ENCODE results near the gene ITPR3.

The ITPR3 gene
- 136 to 325 reads per million in 2 experiments for total RNA-seq

DNA sequence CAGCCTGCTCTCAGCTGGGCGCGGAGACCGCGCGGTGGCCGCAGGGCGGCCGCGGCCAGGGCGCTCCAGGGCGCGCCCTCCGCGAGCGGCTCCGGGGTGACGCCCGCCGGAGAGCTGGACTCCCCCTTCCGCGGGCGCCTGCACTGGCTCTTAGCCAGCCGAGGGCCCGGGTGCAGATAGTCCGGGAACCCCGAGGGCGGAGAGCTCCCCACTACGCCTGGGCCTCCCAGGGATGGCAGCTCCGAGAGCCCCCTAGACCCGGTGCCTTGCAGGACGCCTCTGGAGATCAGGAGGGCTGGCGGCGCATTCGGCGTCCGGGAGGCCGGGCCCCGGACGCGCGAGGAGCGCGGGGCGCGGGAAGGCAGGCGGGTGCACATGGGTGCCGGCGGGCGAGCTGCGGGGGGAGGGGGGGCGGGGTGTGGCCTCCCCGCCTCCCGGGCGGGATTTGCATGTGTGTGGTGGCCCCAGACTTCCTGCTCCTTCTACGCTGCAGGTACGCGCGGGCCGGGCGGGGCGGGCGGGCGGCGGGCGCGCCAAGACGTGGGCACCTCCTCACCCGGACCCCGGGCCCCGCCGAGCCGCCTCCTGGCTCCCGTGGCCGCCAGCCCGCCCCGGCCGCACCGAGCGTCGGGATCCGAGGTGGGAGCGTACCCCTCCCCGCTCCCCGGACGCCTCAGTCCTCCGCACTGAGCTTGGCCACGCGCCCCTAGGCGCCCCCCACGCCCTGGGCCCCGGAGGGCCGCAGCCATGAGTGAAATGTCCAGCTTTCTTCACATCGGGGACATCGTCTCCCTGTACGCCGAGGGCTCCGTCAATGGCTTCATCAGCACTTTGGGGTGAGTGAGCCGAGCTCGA lies at the start of gene ITPR3:
Gene ITPR3, plus strand, starts transcription at position 467 of the 855 bp plus-strand sequence. Its CDS starts 281 bp downstream, at position 748.
- DNase-seq (ENCODE audit: low read depth) = peak; percentile 69

DNA sequence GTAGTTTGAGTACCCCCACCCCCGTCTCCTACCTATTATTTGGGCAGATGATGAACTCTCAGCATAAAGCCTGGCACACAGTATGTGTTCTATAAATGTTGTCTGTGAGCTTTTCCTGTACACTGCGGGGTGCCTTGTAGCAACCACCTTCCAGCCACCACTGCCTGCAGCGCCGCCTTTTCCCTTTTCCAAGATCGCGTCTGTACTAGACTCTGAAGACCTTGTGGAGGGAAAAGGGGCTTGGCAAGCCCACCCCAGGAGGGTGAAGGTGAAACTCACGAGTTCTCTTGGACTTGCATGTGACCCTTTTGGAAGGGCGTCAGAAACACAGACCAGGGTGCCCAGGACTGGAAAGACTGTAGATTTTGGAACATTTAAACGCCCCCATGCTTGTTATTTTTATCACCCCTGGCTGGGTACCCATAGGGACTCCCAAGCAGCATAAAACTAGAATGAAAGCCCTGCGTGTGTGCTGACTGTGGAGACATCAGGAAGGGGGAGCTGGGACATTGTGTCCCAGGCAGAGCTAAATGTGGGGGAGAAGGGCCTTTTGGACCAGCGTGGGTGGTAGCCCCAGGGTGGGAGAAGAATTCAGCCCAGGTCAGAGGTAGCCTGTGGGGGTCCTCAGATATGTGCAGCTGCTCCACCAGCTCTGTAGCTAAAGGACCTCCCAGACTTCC lies 49.3 kb upstream of the ITPR3 start:
- no peak for DNase-seq (ENCODE audit: low read depth)

DNA sequence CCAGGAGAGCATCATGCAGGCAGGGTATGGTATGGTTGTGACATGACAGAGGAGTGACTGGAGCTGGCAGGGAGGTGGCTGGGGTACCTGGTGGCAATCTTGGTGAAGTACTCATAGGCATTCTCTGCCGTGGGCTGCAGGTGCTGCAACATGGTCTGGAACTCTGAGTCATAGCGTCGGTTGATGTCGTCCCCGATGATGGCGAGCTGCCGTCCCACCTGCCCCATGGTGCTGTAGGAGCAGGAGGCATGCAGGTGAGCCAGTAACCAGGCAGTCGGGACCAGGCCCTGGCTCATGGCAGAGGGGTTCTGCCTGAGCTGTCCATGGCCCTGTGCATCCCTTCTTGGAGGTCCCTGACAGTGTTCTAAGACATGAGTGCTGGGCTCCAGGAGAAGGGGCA lies 45.9 kb upstream of the ITPR3 start:
- no peak for DNase-seq (ENCODE audit: low read depth)

DNA sequence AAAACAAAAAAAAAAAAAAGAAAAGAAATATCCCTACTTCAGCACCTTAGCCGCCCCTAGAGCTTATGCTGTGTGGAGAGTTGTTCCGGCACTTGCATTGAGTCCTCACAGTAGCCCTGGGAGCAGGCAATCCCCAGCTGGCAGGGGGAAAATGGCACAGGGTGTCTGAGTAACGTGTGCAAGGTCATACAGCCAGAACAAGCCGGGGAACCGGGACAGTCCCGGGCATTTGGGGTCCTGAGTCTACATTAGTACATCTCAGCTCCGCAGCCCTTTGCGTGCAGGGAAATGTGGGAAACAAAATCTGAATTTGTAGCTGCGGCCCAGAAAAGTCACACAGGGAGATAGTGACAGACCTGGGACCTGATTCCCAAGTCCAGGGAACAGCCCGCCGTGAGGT lies 44.5 kb upstream of the ITPR3 start:
- DNase-seq (ENCODE audit: low read depth) = no peak

DNA sequence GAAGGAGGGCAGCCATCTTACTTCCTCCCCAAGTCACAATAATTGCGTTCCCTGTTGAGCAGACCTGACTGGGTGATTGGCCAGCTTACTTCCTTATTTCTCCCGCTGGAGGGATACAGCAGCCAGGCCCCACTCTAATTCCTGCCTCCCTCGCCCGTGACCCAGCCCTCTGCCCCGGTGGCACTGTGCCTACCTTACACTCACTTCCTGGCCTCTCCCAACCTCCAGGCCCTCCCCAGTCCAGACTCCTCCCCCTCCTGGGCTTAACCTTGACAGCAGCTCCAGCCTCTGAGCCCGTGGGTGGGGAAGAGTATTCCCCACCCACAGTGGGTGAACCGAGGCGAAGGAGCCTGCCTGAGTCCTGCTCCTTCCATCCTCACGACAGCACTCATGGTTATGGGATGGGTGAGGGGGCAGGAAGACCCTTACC lies 44.0 kb upstream of the ITPR3 start:
- no peak for DNase-seq (ENCODE audit: low read depth)

DNA sequence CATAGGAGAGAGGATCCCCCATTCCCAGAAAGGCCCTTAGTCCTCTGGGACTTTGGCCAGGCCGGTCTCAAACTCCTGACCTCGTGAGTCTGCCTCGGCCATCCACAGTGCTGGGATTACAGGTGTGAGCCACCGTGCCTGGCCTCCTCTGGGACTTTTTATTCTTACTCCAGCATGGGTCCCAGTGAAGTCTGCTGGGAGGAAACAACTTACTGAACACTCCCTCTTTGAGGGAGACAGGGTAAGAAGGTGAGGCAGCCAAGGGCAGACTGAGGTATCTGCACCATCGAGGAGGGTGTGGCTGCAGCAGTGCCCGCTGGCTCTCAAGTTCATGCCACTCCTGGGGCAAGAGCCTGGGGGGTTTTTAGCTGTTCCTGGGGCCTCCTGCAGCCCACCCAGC lies 43.4 kb upstream of the ITPR3 start:
- no peak for DNase-seq (ENCODE audit: low read depth)

DNA sequence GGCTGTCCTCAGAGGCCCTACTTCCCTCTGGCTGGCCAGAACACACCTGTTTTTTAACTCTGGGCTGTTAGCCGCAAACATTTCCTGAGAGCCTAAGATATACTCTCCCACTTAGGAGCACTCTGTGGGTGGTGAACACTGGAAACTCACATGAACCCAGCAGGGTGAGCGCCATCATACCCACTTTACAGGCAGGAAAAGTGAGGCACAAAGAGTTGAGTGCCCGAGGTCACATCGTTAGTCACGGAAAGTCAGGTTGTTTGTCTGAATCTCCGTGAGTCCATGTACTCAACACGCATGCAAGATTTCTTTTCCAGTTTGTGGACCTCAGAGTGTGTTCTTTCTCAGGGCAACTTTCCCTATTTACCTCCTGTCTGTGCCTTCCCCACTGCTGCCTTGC lies 43.0 kb upstream of the ITPR3 start:
- no peak for DNase-seq (ENCODE audit: low read depth)

DNA sequence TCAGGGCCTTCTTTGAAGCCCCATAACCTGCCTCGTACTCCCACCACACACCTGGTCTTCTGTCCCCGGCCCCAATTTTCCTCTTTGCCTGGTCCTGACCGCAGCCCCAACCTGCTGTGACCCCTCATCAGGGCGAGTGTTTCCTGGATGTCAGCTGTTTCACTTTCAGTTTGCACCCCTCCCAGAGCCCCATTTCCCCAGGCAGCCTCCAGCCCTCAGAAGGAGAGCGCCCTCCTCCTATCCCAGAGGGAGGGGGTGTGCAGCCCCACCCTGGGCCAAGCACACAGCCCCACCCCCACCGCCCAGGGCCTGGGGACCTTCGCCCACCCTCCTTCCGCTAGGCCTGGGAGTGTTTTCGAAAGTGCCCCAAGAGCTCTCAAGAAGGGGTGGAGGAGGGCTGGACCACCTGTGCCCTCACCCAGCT lies 42.5 kb upstream of the ITPR3 start:
- peak; percentile 18 for DNase-seq (ENCODE audit: low read depth)

DNA sequence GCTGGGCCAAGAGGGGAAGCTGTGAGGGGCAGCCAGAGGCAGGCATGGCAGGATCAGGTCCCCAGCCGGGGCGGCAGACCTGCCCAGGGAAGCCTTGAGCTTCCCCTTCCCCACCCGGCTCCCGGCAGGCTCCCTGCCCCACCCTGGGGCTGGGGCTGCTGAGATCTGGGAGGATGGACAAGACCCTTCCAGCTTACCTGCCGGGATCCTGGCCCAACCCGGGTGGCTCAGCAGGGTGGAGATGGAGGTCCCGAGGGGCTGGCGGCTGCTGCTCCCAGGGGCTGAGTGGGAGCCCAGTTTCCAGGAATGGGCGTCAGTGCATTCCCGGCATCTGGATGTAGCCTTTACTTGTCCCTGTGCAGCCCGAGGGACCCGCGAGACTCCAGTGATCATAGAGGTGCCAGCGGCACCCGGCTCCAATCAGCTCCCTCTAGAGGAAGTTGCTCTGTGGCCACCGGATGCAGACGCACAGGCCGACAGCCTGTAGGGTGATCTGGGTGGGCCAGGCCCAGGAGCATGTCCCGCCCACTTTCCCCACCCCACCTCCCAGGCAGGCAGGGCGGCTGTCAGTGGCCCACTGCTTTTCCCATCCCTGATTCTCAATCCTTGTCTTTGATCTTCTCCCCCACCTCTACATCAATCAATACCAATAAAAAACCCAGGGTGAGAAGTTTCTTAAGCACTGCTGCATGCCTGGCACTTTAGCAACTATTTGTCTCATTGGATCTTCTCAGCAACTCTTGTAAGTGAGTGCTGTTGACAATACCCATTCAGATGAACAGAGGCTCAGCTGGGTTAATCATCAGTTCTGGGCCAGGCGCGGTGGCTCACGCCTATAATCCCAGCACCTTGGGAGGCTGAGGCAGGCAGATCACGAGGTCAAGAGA lies 41.1 kb upstream of the ITPR3 start, which contains the start of gene BAK1:
Gene BAK1, minus strand, starts transcription at position 449 of the 887 bp plus-strand sequence. CDS start 2,672 bp downstream, outside the sequence.
- DNase-seq (ENCODE audit: low read depth) = peak; percentile 76

DNA sequence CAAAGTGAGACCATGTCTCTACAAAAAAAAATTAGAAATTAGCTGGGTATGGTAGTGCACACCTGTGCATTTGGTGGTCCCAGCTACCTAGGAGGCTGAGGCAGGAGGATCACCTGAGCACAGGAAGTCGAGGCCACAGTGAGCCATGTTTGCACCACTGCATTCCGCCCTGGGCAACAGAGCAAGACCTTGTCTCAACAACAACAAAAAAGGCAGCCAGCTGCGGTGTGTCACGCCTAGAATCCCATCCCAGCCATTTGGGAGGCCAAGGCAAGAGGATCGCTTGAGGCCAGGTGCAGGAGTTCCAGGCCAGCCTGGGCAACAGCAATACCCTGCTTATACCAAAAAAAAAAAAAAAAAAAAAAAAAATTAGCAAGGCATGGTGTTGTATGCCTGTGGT lies 39.9 kb upstream of the ITPR3 start:
- no peak for DNase-seq (ENCODE audit: low read depth)

DNA sequence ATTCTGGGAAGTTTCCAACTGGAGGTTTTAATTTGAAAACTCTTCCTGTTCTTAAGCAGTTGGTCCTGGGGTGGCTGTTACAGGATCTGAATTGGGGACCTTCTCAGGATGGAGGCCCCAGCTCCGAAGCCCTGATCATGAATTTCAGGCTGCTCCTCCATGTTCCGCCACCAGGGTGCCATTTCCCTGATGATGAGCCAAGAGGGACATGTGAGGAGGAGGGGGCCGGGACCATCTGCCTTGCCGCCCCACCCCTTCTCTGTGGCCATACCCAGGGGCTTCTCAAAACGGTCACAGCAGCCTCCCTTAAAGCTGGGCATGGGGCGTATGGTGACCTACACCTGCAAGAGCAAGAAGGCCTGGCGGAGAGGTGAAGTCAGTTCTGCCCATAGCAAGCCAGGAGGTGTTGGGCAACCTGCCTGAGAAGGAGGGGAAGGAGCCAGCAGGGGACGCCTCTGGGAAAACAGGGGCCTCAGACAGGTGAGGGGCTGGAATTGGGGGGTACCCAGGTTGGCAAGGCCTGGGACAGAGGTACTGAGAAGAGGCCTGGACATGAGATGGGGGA lies 37.4 kb upstream of the ITPR3 start:
- no peak for DNase-seq (ENCODE audit: low read depth)

DNA sequence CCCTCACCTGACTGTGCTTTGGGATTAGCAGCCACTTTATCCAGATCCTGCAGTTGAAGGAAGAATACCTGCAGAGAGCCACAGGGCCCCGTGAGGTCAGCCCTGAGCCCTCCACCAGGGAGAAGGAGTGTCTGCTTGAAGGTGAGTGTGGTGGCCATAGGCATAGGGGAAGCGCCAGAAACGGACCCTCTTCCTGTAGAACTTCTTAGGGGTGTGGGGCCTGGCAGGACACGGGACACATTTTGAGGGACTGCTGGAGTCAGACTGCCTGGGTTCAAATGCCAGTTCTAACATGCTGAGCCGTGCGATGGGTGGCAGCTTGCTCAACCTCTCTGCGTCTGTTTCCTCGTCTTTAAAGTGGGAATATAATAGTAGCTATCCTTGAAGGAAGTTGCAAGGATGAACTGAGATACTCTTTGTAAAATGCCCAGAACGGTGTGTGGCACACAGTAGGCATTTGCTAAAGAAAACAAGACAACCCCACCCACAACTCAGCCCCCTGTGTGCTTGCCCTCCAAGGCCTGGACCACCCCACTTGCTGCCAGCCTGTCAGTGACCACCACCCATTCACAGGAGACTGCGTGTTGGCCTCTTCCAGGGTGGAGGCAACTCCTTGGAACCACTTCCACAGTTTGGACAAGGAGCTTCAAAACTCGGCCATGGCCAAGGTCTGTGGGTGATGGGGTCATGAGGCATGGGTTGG lies 36.3 kb upstream of the ITPR3 start:
- no peak for DNase-seq (ENCODE audit: low read depth)

DNA sequence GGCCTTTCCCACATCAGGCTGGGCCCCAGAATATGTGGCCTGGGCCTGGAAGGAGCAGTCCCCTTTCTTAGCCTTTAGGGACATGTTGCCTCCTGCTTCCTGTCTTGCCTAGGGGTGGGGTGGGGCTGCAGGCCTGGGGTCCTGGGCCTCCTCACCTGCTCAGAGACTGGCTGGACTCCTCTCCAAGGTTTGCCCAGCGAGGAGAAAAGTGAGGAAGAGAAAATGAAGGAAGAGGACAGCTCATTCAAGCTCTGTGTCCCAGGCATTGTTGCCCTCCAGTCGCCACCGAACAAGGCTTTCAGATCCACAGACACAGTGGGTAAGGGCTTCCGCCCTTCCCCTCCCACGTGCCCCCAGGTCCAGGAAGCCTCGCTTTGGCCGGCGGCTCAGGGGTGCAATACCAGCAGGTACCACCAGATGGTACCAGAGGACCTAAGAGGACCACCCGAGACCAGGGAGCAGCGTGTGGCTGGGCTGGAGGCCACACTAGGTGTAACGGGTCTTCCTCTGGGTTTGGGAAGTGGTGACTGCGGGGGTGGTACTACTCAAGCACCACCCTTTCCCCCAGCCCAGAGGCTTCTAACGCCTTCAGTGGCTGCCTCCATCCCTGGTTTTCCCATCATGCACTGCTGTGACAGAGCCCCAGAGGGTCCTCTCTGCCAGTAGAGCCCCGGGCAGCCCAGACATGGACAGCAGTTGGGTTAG lies 35.6 kb upstream of the ITPR3 start:
- peak; percentile 75 for DNase-seq (ENCODE audit: low read depth)

DNA sequence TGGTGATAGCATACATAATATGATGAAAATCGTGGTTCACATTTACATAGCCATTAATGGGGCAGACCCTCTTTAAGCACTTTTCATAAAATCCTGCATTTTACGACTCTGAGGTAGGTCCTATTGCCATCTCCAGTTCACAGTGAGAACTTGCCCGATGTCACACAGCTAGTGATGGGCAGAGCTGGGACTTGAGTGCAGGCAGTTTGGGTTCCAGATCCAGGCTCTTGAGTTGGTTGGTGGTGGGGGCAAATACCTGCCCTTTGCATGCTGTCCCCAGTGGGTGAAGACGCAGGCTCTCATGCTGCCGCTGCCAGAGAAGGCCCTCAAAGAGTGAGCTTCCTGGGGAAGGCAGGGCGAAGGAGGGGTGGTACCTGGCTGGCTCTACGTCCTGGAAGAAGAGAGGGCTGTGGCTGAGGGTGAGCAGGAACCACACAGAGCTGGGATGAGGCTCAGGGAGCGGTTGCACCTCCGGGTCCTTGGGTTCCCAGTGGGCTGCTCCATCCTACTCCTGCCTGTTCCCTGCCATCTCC lies 34.9 kb upstream of the ITPR3 start:
- no peak for DNase-seq (ENCODE audit: low read depth)

DNA sequence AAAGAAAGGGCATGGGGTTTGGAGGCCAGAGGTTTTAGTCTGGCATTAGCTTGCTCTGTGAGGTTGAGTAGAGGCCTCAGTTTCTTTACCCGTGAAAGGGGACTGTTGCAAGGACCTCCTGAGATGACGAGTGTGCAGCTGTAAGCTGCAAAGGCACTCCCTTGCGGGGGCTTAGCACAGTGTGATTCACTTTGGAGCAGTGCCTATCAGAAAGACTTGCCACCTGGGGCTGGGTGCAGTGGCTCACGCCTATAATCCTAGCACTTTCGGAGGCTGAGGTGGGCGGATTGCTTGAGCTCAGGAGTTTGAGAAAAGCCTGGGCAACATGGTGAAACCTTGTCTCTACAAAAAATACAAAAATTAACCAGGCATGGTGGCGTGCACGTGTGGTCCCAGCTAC lies 33.6 kb upstream of the ITPR3 start:
- no peak for DNase-seq (ENCODE audit: low read depth)

DNA sequence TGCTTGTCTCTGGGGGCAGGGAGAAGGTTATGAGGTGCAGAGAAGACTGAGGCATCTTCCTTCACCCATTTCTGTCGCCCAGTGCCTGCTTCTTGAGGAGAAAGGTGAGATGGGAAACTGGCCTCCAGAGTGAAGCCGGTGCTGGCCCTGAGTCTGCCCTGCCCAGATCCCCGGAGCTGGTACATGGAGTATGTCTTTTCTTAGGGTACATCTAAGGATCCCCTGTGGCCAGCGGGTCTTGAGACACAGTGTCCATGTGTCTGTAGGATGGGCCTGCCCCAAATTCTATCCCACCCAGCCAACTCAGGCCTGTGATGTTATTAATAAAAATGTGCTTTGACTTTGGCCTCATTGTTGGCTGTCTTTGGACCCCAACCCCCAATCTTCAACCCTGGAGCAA lies 32.2 kb upstream of the ITPR3 start:
- no peak for DNase-seq (ENCODE audit: low read depth)

DNA sequence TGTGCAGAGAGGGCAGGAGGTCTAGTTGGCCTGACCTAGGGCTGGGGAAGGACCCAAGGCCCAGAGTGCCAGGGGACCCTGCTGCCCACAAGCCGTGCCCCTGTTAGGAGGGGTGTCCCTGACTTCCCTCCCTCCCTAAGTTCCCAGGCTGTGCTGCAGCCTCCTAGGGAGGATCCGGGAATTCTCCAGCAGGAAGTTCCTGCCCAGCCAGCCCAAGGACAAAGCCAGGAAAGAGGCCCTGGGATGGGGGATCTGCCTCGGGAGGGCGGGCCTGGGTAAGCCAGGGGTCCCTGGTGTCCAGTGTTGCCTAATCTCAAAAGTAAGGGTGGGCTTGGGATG lies 31.8 kb upstream of the ITPR3 start:
- no peak for DNase-seq (ENCODE audit: low read depth)

DNA sequence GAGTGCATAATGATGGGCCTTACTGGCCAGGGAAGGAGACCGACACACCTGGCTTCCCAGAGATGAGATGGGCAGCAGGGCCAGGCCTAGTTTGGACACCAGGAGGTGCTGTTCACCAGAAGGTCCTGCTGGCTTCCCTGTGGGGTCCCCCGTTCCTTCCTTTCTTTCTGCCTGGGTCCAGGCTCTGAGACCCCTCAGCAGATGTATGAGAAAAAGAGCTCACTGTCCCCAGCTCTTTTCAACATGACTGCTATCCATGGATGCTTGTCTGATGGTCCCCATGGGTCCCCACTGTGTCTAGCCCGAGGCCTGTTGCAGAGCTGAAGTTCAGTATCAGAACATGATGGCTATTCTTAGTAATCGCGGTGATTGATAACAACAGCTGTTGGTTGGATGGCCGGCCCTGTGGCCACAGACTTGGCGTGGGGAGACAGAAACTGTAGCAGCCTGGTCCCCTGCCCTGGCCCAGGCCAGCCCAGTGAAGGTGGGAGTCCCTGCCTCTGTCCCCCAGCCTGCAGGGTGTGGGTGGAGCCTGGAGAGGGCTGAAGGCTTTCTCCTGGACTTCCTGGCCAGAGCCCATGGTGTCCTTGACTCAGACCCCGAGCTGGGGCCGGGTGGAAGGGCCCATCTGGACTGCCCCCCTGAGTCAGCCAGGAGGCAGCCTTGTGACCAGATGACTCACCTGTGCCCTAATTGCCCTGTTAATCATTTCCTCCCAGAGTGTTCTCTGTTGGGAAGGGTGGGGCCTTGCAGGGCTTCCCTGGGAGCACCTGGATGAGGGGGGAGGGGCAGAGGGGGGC lies 31.2 kb upstream of the ITPR3 start:
- no peak for DNase-seq (ENCODE audit: low read depth)

DNA sequence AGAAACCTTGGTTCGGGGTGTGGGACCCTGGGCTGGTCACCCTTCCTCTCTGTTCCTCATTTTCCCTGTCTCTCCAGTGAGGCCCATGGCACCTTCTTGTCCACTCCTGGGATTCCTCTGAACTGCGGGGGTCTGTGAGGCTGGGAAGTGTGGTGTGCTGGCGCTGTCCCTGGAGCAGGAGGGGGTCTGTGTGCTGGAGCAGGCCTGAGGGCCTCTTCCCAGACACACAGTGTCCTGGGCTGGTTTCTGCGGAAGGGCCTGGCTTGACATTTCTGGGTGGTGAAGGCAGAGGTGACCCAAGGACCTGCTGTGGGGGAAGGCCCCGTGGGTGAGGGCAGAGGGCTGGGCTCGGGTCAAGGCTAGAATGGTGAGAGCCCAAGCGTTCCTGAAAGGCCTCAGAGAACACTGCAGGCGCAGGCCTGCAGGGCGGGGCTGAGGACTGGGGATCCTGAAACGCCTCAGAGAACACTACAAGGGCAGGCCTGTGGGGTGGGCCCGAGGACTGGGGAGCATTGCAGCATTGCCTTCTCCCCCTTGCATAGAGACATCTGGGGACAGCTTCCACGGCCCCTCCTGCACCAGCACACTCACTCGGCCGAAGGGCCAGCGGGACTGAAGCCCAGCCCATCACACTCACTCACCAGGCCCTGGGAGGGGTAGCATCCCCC lies 30.5 kb upstream of the ITPR3 start:
- no peak for DNase-seq (ENCODE audit: low read depth)
